NAMALWA (cell line): ENCODE data around the gene CBX2.
"Not testable (repeated sequence)": the region's sequence is repeated elsewhere in the genome, so short reads cannot be mapped to it uniquely, and the experiment has no call there.

ENCODE experiments used
- DNase-seq: peaks from one replicate; pipeline ENCODE4 v3.0.0-alpha.2; 2015; ENCODE audit warnings: low spot score

CBX2 gene

DNA sequence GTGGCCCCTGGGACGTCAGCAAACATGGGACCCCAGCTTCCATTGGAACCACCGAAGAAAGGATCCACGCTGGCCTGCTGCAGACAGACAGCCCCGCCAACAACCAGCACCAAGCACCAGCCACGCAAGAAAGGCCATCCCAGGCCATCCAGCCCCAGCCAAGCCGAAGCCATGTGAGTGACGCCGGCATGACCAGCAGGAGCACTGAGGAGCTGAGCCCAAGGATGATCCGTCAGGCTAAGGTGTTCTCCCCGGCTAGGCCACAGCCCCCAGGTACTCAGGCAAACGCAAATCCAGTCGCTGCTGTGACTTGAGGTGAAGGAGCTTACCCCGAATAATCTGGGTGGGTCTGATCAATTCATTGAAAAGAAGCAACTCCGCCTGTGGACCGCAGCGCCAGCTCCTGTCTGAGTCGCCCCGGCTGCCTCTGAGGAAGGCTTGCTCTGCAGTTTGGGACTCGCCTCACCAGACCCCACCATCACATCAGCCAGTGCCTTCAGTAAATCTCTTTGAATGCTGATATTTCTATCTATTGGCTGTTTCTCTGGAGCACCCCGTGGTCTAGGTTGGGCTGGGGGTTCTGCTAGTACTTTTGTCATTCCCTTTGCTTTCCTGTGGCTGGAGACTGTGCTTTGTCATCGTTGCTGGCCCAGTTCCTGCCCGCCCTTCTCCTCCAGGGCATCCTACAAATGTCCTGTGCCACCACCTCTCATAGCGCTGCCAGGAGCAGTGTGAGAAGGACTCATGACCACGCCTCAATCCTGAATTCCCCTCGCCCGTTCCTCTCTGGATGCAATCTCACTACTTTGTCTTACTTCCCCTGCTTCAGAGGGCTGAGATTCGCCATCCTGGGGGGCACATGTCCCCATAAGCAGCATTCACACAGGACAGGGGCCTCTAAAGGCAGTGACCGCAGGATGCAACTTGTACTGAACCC lies 8.1 kb upstream of the CBX2 start:
- DNase-seq, result no peak

DNA sequence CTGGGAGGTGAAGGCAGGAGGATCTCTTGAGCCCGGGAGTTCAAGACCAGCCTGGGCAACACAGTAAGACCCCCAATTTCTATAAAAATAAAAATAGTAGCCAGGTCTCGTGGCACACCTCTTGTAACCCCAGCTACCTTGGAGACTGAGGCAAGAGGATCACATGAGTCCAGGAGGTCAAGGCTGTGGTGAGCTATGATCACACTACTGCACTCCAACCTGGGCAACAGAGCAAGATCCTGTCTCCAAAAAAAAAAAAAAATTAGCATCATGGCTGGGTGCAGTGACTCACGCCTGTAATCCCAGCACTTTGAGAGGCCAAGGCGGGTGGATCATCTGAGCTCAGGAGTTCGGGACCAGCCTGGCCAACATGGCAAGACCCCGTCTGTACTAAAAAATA lies 6.7 kb upstream of the CBX2 start:
- DNase-seq, result no peak

DNA sequence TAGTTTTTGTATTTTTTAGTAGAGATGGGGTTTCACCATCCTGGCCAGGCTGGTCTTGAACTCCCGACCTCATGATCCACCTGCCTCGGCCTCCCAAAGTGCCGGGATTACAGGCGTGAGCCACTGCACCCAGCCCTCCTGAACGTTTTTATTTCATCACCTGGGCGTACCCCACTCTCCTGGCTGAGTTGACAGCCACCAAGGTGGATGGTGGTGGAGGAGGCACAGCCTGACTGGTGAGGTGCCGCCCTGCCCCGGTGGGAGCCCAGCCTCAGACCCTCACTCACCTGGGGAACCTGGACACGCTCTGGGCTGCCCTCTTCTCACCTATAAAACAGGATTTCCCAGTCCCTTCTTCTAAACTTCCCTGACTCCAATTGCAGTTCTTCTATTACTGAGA lies 5.2 kb upstream of the CBX2 start:
- DNase-seq, result not testable (repeated sequence)

DNA sequence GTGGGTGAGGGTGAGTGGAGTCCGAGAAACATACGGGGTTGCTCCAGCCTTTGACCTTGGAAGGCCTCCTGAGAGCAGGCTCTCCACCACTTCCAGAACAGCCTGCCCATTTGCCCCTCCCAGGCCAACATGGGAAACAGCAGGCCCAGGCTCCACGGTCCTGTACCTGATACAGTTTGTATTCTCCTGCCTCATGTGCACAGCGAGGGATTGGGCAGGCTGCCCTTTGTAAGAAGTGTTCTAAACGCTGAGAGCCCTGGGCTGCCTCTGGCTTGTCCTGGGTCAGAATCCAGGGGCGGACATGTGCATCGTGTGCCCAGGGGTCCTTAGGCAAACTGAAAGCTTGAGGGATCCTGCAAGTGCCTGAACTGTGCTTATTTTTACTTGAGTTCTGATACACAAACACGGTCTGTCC lies 3.4 kb upstream of the CBX2 start:
- no peak for DNase-seq

GRCh38 chr17:79775632-79776031 lies 2.3 kb upstream of the CBX2 start:
- DNase-seq, result no peak

DNA sequence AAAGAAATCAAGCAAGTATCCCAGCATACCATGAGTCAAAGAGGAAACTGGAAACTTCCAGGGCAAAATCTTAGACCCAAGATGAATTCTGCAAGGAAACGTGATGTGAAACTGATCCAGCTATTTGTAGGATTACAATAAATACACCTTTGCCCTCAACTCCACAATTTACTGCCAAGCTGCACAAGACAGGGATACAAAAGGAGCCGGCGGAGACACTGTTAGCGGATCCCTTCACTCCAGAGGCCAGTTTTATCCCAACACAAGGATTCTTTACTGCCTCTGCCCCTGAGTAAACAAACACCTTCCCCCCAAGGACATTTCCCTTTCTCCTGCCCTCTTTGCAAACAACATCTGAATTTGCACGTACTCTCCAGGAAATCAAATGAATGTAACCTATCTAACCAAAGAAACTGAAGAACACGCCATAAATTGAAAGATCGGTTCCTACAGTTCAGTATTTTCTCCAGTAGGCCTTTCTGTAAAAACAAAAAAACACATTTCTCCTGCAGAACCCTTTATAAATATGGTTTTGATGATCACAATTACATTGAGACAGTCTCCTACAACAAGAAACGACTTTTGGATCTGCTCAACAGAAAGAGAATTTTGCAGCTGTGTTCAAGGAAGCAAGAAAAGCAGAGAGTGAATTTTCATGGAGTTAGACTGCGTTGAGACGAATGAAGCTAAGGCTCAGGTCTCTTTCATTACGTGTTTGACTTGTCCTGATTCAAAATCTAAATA lies 1.4 kb upstream of the CBX2 start:
- no peak for DNase-seq

DNA sequence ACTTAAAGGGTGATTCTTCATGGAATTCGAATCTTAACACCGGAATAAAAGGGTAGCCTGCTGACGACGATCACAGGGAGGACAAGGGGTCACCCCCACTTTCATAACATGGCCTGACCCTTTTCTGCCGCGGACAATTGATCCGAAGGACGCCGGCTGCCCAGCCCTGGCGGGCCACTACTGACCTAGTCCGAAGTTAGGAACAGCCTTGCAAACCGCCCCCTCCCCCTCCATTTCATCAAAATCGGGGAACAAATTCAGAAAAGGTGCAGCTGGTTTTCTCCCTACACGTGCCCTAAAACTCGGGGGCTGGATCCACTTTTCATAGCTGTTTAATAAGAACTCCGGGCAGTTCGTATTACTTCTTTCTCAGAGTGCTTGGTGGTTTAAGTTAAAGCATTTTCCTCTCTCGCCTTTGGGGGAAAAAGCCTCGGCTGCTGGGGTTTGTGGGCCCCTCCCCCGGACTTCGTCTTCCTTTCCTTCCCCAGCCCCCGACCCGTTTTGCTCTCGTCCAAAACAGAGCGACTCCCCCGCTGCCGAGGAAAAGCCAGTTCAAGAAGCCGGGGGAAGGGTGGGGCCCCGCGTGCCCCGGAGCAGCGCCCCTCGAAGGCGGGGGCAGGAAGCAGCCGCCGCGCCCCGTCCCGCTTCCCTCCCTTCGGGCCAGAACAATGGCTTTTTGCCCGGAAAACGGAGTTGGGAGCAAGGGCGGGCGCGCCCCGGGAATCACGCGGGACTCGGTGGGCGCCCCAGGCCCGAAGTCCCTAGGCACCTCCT lies 641 bp upstream of the CBX2 start:
- peak; percentile 65 for DNase-seq

- peak; percentile 66 for DNase-seq
Measured at GRCh38 chr17:79778504-79779083, 646 bp downstream of the CBX2 start.

GRCh38 chr17:79779084-79779529 lies 1.2 kb downstream of the CBX2 start:
- no peak for DNase-seq

GRCh38 chr17:79779661-79780365 lies 1.9 kb downstream of the CBX2 start:
- DNase-seq, result no peak

DNA sequence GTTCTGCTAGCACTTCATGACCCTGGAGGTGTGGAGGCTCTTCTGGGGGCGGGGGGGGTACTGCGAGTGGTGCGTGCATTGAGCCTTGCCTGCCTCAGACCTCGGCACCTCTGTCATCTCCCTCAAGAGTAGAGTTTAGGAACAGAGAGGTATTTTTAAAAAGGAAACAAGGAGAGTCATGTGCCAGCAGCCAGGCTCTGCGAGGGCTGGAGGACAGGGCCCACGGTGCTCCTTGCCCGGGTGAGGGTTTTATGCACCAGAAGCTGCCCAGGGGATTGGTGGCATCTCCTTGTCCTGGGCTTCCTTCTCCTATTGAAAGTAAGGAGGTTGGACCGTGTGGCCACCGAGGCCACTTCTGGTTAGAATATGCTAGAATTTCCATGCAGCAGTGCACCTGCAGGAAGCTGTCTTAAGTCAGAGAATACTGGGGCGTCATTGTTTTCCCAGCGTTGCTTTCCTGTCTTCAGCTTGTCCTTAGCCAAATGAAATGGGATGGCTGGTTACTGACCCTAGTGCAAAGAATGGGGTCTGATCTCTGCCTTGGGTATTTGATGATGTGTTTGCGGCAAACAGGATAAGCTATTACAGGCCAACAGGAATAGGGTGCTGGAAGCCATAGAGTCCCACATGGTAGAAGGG lies 3.2 kb downstream of the CBX2 start:
- no peak for DNase-seq

- no peak for DNase-seq
Measured at GRCh38 chr17:79781736-79782575, 4.0 kb downstream of the CBX2 start.

- DNase-seq, result no peak
Measured at GRCh38 chr17:79783891-79784290, 5.9 kb downstream of the CBX2 start.

DNA sequence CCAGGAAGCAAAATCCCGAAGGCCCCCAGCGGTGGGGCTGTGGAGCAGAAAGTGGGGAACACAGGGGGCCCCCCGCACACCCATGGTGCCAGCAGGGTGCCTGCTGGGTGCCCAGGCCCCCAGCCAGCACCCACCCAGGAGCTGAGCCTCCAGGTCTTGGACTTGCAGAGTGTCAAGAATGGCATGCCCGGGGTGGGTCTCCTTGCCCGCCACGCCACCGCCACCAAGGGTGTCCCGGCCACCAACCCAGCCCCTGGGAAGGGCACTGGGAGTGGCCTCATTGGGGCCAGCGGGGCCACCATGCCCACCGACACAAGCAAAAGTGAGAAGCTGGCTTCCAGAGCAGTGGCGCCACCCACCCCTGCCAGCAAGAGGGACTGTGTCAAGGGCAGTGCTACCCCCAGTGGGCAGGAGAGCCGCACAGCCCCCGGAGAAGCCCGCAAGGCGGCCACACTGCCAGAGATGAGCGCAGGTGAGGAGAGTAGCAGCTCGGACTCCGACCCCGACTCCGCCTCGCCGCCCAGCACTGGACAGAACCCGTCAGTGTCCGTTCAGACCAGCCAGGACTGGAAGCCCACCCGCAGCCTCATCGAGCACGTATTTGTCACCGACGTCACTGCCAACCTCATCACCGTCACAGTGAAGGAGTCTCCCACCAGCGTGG lies 6.5 kb downstream of the CBX2 start:
- no peak for DNase-seq

DNA sequence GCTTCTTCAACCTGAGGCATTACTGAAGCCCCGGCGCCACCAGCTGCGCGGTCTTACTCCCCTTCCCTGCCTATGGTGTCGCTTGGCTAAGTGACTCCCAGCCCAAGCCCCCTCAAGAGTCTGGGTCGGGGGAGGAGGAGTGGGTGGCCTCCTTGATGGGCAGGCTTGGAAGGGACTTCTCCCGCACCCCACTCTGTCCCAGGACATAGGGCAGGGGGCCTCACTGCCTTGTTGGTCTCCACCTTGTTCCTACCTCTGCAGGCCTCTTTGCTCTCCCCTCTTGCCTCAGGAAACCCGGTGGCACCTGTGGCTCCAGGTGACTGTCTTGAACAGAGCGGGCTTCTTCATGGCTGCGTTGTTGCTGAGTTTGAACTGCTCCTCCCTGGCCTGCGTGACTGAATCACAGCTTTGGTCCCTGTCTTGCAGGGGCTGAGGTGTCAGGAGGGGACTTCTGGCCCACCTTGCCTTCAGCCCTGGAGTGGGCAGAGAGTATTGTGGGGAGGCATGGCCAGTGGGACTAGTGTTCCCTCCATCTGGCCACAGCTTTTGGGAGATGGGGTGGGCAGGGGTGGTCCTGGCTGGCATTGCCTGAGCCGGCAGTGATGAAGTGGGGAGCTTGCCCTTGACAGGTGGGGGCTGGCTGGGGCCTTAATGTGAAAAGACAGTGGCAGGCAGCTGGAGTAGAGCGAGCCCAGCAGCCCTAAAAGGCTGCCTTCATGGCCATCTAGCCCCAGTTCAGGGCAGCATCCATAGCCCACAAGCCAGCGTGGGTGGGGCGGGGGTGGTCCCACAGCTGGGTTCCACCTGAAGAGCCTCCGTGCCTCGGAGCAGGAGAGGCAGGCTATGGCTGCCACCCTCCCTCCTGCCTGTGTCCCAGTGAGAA lies 7.3 kb downstream of the CBX2 start:
- DNase-seq, result no peak

- no peak for DNase-seq
Measured at GRCh38 chr17:79785900-79786810, 8.2 kb downstream of the CBX2 start.

- DNase-seq, result no peak
Measured at GRCh38 chr17:79786930-79787643, 9.1 kb downstream of the CBX2 start.
